Measurements from ENCODE around the gene ADSL.
"Not testable (repeated sequence)": the region's sequence is repeated elsewhere in the genome, so short reads cannot be mapped to it uniquely, and the experiment has no call there.

ADSL gene
- long read RNA-seq, donor 1, full-length matches to known transcripts, result 31 of 54 reads
- long read RNA-seq, donor 1, partial matches to known transcripts, result 23 of 54 reads
- long read RNA-seq, donor 1, other reads (novel, unspliced or antisense), result 0 of 54 reads
- long read RNA-seq, donor 2, full-length matches to known transcripts, result 17 of 43 reads
- long read RNA-seq, donor 2, partial matches to known transcripts, result 26 of 43 reads
- long read RNA-seq, donor 2, other reads (novel, unspliced or antisense), result 0 of 43 reads
- long read RNA-seq, donor 3, full-length matches to known transcripts, result 19 of 37 reads
- long read RNA-seq, donor 3, partial matches to known transcripts, result 18 of 37 reads
- long read RNA-seq, donor 3, other reads (novel, unspliced or antisense), result 0 of 37 reads
- long read RNA-seq, donor 4, full-length matches to known transcripts, result 21 of 46 reads
- long read RNA-seq, donor 4, partial matches to known transcripts, result 25 of 46 reads
- long read RNA-seq, donor 4, other reads (novel, unspliced or antisense), result 0 of 46 reads
- long read RNA-seq, donor 5, full-length matches to known transcripts, result 19 of 54 reads
- long read RNA-seq, donor 5, partial matches to known transcripts, result 35 of 54 reads
- long read RNA-seq, donor 5, other reads (novel, unspliced or antisense), result 0 of 54 reads
- long read RNA-seq, donor 6, full-length matches to known transcripts, result 31 of 66 reads
- long read RNA-seq, donor 6, partial matches to known transcripts, result 35 of 66 reads
- long read RNA-seq, donor 6, other reads (novel, unspliced or antisense), result 0 of 66 reads
- long read RNA-seq, donor 7, full-length matches to known transcripts, result 42 of 91 reads
- long read RNA-seq, donor 7, partial matches to known transcripts, result 49 of 91 reads
- long read RNA-seq, donor 7, other reads (novel, unspliced or antisense), result 0 of 91 reads
- long read RNA-seq, donor 8, full-length matches to known transcripts, result 34 of 60 reads
- long read RNA-seq, donor 8, partial matches to known transcripts, result 26 of 60 reads
- long read RNA-seq, donor 8, other reads (novel, unspliced or antisense), result 0 of 60 reads

DNA sequence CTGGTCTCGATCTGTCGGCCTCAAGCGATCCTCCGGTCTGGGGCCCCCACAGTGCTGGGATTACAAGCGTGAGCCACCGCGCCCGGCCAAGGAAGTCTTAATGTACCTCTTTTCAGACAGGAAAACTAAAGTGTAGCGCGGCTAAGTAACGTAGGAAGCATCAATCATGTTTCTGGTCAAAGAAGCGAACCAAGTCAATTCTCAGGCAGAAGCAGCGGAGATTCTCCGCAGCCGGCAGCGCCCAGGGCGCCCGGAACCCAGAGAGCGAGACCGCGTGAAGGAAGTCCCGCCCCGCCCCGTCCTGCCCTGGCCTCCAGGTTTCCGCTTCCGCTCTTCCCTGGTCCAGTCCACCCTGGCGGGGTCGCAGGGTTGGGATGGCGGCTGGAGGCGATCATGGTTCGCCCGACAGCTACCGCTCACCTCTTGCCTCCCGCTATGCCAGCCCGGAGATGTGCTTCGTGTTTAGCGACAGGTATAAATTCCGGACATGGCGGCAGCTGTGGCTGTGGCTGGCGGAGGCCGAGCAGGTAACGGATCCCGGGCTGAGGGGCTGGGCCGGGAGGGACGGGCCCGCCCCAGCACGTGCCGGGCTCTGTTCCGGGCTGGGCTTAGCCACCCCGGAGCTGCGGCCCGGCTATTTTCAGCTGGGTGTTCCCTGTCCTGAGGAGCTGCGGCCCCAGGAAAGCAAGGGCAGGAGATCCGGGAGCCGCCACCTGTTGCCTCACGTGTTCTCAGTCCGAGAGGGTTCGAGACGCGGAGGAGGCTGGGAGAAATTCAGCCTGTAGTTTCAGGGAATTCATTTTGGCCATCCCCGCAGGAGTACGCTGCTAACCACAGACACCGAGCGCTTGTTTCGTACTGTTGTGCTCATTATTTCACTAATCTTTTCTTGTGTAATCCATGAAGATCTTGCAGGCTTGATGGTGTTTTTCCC, at the start of gene ADSL:
ADSL (plus strand) TSS at position 316 of the 934 bp plus-strand sequence; CDS start at position 375, 59 bp downstream.
- DNase-seq, result peak; percentile 98

DNA sequence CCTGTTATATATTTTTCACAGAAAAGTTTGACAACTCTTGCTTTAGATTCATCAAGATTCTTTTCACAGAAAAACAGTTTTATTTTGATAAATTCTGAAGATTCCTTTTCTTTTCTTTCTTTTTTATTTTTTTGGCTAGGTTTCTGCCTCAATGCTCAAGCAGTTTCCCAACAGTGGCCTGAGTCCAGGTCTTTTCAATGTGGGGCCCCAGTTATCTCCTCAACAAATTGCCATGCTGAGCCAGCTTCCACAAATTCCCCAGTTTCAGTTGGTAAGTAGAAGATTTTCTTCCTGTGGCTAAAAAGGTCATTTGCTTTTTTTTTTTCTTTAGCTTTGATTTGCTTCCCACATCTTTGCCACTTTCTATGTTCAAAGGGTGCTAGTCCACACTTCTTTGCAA, 46.0 kb upstream of the ADSL start:
- no peak for DNase-seq

DNA sequence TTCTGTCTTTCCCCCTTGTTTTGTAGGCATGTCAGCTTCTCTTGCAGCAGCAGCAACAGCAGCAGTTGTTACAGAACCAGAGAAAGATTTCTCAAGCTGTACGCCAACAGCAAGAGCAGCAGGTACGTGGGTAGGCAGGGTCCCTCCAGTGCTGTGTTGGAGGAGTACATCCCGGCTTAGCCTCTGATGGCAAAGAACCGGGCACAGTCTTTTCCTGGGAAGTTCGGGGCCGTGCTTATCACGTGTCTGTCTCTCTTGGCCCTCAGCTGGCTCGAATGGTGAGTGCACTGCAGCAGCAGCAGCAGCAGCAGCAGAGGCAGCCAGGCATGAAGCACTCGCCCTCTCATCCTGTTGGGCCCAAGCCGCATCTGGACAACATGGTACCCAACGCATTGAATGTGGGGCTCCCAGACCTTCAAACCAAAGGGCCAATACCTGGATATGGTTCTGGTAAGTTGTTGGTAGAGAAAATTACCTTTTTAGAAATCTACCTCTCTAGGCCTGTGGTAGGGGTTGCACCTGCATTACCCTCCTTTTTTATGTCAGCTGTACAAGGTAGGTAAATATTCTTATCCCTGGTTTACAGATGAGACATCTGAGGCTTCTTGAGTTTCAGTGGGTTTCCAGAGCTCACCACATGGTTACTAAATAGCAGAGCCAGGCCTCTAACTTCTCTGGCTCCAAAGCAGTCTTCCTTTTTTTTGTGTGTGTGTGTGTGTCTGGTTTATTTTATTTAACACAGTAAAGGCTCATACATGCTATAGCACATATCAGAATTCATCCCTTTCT, 45.2 kb upstream of the ADSL start:
- DNase-seq, result no peak

DNA sequence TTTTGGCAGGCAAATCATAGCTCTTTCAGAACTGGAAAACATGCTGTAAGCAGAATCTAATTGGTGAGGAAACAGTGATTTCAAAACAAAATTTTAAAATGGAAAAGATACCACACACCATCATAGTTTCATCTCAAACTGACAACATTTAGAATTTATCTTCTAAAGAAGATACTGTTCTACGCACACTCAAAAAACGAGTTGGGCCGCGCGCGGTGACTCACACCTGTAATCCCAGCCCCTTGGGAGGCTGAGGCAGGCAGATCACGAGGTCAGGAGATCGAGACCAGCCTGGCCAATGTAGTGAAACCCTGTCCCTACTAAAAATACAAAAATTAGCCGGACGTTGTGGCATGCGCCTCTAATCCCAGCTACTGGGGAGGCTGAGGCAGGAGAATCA, 44.2 kb upstream of the ADSL start:
- DNase-seq, result no peak

DNA sequence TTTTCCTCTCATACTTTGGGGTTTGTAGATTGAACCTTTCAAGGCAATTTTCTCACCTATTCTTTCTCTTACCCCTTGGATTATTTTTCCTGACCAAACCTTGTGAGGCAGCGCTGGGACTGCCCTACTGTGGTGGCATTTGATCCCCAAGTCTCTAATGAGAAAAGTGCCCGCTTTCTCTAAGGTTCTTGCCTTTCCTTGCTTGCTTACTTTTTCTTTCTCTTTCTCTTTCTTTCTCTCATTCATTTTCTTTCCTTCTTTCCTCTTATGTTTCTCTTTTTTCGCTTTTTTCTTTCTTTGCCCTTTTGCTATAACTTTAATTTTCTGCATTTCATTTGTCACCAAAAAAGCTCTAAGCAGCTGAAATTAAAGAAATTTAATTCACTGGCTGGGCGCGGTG, 40.7 kb upstream of the ADSL start:
- DNase-seq, result no peak

DNA sequence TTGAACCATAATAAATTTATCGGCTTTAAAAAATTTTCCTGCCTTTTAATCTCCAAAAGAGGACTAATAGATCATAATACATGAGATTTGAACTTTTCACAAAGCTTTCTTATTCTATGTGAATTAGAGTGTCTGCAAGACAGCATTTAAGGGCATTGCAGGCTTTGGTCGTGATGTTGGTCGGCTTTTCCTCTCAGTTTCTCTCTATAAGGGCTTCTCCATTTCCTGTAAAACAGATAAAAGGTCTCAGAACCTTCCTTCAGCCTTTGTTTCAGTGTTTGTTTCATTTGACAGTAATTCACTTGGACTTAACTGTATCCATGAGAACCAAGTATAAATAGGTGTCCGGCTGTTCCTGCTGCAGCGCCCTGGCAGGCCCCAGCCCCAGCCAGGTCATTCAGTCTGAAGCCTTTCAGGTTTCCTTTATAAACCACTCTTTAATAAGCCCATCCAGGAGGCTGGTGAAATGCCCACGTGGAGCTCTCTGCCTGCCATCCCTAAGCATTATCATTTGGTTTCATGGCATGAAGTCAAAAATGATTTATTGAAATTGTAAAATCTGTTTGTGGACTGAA, 37.2 kb upstream of the ADSL start:
- DNase-seq, result no peak

DNA sequence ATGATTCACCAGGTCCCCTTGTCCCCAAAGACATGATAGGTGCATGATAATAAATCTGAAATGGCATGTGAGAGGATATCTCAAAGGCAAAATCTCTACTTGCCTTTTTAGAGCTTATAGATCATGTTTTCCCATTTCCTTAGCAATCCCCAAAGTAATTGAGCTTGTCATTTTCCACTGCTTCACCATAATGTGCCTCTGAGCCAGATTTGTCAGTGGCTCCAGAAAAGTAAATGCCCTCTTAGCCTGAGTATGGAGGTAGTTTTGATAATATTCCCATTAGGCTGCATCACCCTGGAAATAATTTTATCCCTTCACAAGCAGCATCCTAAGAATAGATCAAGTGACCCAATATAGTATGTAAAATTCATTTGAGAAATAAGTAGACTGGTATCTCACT, 36.7 kb upstream of the ADSL start:
- no peak for DNase-seq

DNA sequence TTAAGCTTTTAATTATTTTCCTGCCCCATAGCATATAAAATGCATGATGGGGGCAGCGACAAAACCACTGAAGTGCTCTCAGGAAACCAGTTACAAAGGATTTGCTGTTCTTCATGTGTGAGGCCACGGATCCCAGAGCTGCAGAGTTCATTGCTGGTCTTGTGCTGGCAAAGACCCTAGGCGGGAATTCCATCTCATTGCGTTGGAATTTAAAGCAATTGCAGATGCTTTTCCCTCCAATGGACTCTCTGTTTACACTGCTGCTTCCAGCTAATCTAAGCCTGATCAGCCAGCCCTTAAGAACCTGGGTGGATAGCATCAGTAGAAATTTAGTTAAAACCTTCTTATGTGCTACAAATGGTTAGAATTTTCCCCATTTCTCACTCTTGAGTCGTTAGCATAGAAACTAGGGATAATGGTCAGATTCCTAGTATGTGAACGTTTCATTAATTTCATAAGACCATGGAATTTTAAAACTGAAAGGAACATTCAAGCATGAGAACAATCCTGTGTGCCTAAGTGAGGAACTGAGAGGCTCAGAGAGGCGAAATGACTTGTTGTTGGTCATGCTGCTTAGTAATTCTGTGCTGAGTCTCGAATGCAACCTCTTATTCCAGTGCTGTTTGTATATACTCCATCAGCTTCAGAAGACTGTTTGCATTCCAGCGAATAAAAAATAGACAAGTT, 36.1 kb upstream of the ADSL start:
- DNase-seq, result no peak

DNA sequence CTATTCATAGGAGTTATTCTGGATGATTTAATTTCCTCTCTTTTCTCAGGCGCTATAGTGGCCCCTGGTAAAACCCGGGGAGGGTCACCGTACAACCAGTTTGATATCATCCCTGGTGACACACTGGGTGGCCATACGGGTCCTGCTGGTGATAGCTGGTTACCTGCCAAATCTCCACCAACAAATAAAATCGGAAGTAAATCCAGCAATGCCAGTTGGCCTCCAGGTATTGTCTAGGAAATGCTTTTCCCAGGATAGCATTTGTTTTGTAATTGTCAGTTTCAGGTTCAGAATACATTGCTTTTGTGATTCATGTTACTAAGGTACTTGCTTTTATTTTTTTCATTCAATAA, 35.6 kb upstream of the ADSL start:
- DNase-seq, result no peak

DNA sequence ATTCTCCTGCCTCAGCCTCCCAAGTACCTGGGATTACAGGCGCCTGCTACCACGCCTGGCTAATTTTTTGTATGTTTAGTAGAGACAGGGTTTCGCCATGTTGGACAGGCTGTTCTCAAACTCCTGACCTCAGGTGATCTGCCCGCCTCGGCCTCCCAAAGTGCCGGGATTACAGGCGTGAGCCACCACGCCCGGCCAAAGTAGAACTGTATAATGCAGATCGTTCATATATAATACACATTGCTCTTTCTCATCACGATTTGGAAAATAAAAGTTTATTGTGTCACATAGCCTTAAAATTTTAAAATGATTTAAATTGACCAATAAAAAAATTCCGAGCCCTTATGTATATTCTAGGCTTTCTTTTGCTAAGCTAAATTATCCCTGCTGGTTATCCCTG, 34.7 kb upstream of the ADSL start:
- not testable (repeated sequence) for DNase-seq

DNA sequence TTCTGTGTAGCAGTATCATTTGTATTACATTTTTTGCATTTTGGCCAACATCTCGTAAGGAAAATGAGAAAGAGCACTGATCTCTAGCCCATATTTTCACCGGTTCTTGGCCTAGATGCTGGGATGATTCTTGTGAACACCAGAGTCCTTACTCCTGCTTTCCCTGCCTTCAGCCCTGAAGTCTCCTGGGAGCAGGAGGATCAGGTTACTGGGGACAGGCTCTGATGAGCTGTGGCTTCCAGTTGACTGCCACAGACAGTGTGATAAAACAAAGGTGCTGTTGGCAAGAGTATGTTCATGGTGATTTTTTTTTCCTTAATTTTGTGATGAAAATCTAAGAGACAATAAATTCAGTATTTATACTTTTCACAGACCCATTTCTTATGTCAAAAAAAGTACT, 34.2 kb upstream of the ADSL start:
- no peak for DNase-seq

DNA sequence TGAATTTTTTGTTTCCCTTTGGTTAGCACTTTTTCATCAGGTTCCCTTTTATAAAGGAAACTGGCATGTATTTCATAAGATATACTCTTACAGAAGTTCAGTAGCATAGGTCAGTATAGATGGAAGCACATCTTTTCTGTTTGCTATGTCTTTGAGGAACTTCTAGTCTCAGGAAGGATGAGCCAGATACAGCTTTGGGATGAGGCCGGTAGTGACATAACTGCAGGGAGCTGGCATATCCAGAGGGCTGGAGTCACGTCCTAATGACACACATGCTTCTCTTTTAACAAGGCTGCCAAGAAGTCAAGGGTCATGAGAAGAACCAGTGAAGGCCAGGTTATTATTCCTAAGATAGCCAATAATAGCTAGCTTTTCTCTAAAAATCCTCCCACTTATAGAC, 33.3 kb upstream of the ADSL start:
- DNase-seq, result no peak

DNA sequence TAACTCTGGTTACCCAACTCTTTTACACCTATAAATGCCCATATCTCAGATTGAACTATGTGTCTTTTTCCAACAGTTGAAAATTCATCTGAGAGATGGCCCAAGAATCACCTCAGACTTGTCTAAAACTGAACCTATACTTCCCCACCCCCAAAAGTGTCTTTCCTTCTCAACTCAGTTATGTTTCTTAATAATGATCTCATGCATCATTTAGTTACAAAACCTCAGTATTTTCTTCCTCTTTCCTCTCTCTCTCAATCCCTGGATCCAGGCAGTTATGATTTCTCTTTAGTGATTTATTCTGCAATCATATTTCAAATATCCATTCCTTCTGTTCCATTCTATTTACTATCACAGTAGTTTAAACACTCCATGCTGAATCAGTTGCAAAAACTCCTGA, 32.3 kb upstream of the ADSL start:
- no peak for DNase-seq

DNA sequence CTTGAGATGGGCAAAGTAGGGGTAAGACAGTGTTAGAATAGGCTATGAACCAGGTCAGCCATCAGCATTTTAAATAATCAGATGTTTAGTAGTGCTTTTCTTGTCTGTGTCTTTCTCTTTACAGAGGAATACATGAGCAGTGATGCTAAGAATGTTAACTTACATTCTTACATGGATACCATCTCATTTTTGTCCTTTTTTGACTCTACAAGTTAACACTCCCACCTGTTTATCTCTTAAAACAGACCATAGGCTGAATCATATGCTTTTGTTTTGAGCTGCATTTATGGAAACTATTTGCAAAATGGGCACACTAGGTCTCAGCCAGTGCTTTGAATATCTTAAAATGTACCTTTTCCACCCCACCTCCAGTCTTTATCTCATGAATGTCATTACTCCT, 25.6 kb upstream of the ADSL start:
- no peak for DNase-seq

DNA sequence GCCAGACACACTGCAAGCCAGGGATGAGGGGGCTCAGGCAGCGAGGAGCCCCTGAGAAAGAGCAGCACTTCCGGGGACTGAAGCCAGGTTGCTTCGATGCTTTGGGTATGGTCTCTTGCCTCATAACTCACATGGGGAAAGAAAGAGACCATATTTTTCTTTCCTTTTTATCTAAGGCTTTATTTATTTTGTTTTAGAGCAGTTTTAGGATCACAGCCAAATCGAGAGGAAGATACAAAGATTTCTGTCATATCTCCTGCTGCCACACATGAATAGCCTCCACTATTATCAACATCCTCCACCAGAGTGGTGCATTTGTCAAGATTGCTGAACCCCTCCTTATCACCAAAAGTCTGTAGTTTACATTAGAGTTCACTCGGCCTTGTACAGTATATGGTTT, 24.3 kb upstream of the ADSL start:
- DNase-seq, result no peak

DNA sequence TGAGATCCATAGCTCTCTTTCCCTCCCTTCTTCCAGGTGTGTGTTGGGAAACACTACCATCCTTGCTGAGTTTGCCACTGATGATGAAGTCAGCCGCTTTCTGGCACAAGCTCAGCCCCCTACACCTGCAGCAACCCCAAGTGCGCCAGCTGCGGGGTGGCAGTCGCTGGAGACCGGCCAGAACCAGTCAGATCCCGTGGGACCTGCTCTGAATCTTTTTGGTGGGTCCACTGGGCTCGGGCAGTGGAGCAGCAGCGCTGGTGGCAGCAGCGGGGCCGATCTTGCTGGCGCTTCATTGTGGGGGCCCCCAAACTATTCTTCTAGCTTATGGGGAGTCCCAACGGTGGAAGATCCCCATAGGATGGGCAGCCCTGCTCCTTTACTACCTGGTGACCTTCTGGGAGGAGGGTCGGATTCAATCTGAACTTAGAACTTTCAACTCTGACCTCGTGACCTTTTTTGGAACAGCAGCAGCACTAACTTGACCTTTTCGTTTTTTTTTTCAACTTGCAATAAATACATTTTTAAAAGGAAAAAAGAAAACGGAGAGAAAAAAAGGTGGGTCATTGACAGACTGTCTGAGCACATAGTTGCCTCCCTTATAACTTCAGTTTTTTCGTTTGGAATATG, 23.4 kb upstream of the ADSL start:
- DNase-seq, result no peak

DNA sequence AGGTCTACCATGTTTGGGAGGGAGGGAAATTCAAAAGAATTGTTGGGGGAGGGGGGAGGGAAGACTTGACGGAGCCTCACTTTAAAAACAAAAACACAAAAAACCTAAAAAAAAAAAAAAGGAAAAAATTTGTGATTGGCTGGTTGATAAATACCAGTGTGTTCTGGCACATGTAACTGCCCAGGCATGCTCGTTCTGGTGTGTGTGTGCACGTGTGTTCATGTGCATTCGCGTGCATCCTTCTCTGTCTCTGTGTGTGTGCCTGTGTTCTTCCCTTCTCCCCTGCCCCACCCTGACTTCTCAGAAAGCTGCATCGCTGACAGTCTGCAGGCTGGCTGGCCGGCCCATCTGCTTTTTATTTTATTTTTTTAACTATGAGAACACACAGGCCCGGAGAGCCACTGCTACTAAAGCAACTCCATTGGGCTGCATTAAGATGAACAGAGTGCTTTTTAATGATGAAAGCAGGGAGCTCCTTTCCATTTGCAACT, 22.6 kb upstream of the ADSL start:
- DNase-seq, result no peak

DNA sequence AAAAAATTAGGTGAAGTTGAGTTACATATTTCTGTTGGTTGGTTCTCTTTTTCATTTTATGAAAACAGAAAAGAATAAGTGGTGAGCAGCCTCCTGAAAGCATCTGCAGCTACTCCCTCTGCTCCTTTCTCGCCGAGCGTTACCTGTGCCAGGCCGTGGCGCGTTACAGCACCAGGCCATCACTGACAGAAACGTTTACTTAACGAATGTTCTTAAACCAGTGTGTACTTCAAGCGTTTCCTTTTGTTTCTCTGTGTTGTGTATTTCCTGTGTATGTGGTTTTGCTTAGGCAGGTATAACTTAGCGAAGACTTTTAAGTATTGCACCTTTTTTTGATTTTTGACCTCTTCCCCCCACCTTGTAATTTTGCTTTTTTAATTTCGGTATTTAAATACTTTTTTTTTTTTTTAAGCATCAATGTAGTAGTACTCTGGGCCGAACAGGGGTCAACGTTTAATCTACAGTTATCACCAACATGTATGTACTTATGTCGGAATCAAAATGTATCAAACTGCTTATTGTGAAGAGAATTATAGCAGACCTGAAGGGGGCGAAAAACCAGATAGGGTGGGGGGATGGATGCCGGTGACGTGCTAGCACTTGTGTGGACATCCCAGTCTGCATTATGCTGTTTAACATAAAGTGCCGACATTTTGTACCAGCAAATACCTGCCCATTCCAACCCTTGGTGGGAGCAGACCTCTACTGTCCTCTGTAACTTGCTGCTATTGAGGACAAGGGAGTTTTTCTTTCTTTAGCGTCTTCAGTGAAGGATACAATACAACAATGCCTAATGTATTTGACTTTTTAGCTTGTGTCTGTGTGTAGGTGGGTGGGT, 21.6 kb upstream of the ADSL start:
- no peak for DNase-seq

DNA sequence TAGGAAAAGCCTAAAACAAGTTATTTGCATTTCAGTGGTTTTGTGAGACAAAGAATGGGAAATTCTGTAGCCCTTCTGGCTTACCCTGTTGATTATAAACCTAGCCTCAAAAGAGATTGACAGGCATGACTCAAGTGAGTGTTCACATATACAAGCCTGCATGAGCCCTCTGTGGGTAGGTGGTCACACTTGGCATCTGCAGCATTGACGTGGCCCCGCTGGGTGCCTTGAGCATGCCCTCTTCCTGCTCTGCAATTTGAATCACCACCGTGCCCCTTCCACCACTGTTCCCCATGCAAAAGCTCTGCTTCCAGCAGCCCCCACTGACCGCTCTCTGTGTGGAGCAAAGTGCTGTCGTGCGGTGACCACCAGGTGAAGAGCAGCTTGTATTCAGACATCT, 21.0 kb upstream of the ADSL start:
- no peak for DNase-seq
